ENCODE measurements around the gene GAL3ST1. TPM values are rescaled to one million over a fixed set of nuclear protein-coding genes. Genes with fewer than 3 reads are reported as not detected.

The GAL3ST1 gene
- total and polyA plus RNA-seq, 8 donors: 0.87 to 48.4 (median 3.7) TPM

GRCh38 chr22:30539368-30539767 is 35.1 kb downstream of the GAL3ST1 start:
- H3K27ac ChIP-seq: no peak overlapping the region
- TF ChIP-seq POLR2A (IDR thresholded peaks at IDR 0.05) (no peak), EP300 (IDR thresholded peaks at IDR 0.05) (no peak), POLR2AphosphoS5 (IDR thresholded peaks at IDR 0.05) (no peak)
- TF ChIP-seq, protein P1, sequence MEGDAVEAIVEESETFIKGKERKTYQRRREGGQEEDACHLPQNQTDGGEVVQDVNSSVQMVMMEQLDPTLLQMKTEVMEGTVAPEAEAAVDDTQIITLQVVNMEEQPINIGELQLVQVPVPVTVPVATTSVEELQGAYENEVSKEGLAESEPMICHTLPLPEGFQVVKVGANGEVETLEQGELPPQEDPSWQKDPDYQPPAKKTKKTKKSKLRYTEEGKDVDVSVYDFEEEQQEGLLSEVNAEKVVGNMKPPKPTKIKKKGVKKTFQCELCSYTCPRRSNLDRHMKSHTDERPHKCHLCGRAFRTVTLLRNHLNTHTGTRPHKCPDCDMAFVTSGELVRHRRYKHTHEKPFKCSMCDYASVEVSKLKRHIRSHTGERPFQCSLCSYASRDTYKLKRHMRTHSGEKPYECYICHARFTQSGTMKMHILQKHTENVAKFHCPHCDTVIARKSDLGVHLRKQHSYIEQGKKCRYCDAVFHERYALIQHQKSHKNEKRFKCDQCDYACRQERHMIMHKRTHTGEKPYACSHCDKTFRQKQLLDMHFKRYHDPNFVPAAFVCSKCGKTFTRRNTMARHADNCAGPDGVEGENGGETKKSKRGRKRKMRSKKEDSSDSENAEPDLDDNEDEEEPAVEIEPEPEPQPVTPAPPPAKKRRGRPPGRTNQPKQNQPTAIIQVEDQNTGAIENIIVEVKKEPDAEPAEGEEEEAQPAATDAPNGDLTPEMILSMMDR (IDR thresholded peaks at IDR 0.05): no peak
- H3K27me3 ChIP-seq: peaks cover 0 to 32% (median 23%) of the 10 kb centered on the region in 3 donors
- H3K9me3 ChIP-seq: no peaks in the 10 kb centered on the region
- WGBS, 5 donors: 93 to 100% (median 100%) methylated on average over 1 of the region's 1 CpG
- peaks cover 11 to 19% (median 15%) of the 10 kb centered on the region in 4 donors for H3K4me1 ChIP-seq
- H3K4me3 ChIP-seq: no peak overlapping the region
- no peak for DNase-seq
- intact Hi-C loops (cut with DNase I; ENCODE audit: low total_unique reads): no loop called here
- no peaks in the 10 kb centered on the region for H3K36me3 ChIP-seq

GRCh38 chr22:30538280-30538679 is 36.2 kb downstream of the GAL3ST1 start:
- Histone ChIP-seq H3K4me3 (no peak overlapping the region), H3K4me1 (peaks cover 11 to 19% (median 15%) of the 10 kb centered on the region in 4 donors), H3K27ac (no peak overlapping the region), H3K27me3 (peaks cover 0 to 21% (median 17%) of the 10 kb centered on the region in 3 donors), H3K36me3 (no peaks in the 10 kb centered on the region), H3K9me3 (no peaks in the 10 kb centered on the region)
- TF ChIP-seq POLR2AphosphoS5 (IDR thresholded peaks at IDR 0.05): no peak
- TF ChIP-seq EP300 (IDR thresholded peaks at IDR 0.05): no peak
- no peak for TF ChIP-seq POLR2A (IDR thresholded peaks at IDR 0.05)
- TF ChIP-seq, protein P1 (IDR thresholded peaks at IDR 0.05): no peak
- no peak for DNase-seq
- intact Hi-C loops (cut with DNase I; ENCODE audit: low total_unique reads): no loop called here
- WGBS, 5 donors: 85 to 94% (median 88%) methylated on average over 6 of the region's 6 CpGs

GRCh38 chr22:30537083-30537731 is 37.3 kb downstream of the GAL3ST1 start:
- intact Hi-C loops (cut with DNase I; ENCODE audit: low total_unique reads): no loop called here
- WGBS, 5 donors: 77 to 93% (median 82%) methylated on average over 8 to 9 of the region's 9 CpGs
- H3K4me1 ChIP-seq: peaks cover 6 to 10% (median 6%) of the 10 kb centered on the region in 4 donors
- H3K36me3 ChIP-seq: no peaks in the 10 kb centered on the region
- H3K27ac ChIP-seq: no peak overlapping the region
- H3K4me3 ChIP-seq: no peak overlapping the region
- TF ChIP-seq, protein P1 (IDR thresholded peaks at IDR 0.05): no peak
- TF ChIP-seq POLR2A (IDR thresholded peaks at IDR 0.05) (no peak), POLR2AphosphoS5 (IDR thresholded peaks at IDR 0.05) (no peak), EP300 (IDR thresholded peaks at IDR 0.05) (no peak)
- DNase-seq: no peak
- H3K9me3 ChIP-seq: no peaks in the 10 kb centered on the region
- H3K27me3 ChIP-seq: peaks cover 0 to 10% (median 6%) of the 10 kb centered on the region in 3 donors

- DNase-seq: no peak
- Histone ChIP-seq H3K9me3 (no peaks in the 10 kb centered on the region), H3K27me3 (no peaks in the 10 kb centered on the region), H3K36me3 (no peaks in the 10 kb centered on the region), H3K27ac (no peak overlapping the region), H3K4me1 (no peaks in the 10 kb centered on the region), H3K4me3 (no peak overlapping the region)
- 80 to 96% (median 91%) methylated on average over 4 of the region's 4 CpGs for WGBS, 5 donors
- TF ChIP-seq POLR2A (IDR thresholded peaks at IDR 0.05): no peak
- no peak for TF ChIP-seq EP300 (IDR thresholded peaks at IDR 0.05)
- TF ChIP-seq, protein P1 (IDR thresholded peaks at IDR 0.05): no peak
- no peak for TF ChIP-seq POLR2AphosphoS5 (IDR thresholded peaks at IDR 0.05)
- intact Hi-C loops (cut with DNase I; ENCODE audit: low total_unique reads): no loop called here
These were observed 39.3 kb downstream of the GAL3ST1 start for GRCh38 chr22:30535182-30535581.
